GM18511 (cell line): ENCODE measurements around the gene ALX4.

Experiments
- ATAC-seq: cut with Tn5 transposase; IDR thresholded peaks from one replicate; pipeline ENCODE4 v1.9.1; 2021; ENCODE audit warnings: mild to moderate bottlenecking, moderate library complexity; ENCODE audit not compliant: unreplicated experiment

The ALX4 gene

DNA sequence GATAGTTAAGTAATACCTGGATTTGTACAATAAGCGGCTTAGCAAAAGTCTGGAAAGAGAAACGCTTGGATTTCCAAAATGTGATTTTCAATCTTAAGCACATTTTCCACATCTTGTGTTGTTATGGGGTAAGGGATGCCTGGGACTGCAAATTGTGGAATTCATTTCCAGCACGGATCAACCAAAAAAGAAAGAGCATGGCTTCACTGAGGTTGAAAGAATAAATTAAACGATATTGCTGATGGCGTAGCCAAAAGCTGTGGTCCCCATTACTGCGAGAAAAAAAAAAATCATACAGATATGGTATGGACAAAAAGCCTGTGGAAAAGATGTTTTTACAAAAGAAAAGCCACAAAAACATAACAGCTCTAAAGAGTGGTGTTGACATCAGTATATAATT lies 26.0 kb upstream of the ALX4 start:
- ATAC-seq = no peak

DNA sequence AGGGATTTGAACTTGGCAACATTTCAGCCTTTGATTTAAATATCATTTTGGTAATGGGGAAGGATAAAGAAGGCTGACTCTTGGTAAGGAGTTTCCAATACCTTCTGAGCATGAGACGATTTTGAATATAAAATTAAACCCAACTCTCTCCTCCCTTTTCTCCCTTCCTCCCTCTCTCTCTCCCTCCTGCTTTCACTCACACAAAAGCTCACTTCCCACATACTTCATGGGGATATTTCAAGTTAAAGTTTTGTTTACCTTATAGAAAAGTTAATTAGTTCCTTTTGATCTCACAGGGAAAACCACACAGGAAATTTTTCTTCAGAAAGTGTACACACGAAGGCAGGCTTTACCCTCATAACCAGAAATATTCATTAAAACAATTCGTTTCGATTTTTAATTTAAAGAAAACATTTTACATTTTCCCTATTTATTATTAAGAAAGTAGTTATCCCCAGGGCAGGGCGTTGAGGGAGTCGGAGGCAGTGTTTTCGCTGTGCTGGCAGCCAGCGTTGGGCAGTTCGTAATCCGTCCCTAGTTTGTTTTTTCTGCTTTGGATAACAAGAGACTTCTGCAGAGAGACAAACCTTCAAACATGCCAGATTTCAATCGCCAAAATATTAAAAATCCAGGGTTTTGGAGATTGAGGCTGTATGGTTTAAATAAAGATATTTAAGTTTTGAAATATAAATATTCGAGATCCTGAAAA lies 25.3 kb upstream of the ALX4 start:
- ATAC-seq = no peak

DNA sequence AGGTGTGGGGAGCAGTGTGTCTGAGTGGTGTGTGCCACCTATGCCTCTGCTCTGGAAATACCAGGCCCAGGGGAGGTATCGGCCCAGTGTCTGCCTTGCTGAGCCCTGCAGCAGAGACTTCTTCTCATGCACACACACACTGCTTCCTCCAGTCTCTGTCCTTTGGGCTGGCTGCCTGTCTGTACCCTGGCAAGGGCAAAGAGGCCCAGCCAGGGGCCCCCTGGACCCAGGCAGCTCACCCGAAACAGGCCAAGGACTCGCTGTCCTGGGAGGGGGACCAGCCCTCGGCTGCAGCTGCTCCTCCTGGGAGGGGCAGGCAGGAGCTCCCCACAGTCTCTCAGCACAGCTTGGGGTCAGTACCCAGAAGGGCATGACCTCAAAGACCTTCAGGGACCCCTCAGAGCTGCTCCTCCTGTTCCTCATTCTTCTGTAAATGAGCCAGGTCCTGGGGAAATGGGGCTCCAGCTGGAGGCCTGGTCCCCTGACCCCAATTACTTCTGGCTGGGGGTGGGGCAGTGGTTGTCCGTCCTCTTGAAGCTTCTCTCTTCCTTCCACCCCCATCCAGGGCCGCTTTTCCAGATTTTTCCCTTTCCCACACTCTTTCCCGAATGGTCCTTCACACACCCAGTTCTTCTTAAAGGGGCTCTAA lies 24.5 kb upstream of the ALX4 start:
- ATAC-seq = no peak

DNA sequence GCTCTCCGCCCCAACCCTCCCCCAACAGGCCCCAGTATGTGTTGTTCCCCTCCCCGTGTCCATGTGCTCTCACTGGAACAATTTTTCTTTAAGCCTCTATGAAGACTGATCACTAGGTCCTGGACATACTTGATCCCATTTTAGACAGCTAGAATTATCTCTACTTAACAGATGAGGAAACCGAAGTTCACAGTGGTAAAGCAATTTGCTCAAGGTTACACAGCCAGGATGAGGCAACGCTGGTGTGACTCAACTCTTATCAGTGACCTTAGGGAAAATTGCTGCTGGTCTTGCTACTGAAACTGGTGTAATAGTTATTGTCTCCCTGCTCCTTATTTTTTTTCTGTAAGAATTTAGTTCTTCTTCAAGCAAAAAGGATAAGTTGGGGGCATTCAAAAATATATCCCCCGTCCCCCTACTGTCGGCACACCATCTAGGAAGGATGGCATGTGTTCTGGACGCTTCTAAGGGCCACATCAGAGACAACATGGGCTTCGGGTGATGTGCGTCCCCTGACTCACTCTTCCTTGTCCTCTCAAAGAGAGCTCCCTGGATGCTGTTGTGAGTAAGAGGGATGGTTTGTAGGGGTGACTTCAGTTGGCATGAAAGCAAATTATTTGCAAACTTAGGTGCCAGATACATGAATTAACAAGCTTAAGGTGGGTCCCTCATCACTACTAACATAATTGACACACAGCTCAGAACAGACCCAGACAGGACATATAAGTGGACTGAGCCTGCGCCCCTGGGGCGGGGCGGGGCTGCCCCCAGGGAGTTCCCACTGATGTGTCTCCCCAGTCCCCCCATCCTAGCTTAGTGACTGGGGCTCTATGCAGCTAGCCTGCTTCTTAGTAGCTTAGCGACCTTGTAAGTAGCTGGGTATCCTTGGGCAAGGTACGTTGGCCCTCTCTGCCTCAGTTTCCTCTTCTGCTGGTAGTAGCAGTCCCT lies 23.6 kb upstream of the ALX4 start:
- ATAC-seq = no peak

DNA sequence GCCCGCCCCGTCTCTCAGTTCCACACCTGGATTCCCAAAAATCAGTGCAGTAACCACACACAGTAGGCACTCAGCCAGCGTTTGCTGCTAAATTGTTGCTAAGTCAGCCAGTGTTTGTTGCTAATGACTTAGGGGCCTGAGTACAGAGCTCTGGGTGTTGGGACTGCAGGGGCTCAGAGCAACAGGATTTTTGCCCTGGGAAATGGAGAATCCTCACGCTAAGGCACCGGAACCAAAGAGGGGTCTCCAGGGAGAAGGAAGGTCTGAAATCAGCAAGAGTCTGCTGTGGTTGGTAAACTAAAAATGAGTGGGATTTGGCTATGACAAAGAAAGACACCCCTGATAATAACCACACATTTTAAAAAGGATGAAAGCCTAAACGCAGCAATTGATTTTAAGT lies 22.7 kb upstream of the ALX4 start:
- ATAC-seq = no peak

DNA sequence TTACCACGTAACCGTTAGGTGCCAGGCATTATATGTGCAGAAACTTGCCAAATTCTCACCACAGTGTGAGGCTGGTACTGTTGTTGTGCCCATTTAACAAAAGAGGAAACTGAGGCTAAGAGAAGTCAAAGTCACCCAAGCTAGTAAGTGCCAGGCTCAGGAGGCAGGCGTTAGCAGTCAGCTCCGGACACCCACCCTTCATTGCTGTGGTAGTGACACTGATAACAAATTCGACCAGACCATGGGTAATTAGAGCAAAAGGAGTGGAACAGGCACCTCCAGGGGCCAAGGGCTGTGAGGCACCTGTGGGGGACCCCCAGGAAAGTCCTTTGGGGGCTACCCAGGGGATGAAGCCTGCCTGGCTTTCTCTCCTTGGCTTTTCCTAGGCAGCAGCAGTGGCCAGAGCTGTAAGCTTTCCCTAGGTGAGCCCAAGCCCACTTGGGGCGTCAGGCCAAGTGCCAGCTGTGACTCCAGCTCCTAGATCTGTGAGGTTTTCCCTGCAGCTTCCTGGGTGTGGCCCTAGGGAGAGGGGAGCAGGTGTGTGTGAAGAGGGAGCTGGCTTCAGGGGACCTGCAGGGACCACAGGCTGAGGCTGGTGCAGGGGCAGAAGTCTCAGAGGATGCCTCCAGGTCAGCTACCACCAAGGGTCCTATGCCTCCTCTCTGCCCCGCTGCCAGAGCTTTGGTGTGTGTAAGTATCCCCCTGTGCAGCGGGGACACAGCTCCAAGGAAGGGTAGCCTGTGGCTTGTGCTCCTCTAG lies 19.7 kb upstream of the ALX4 start:
- no peak for ATAC-seq

DNA sequence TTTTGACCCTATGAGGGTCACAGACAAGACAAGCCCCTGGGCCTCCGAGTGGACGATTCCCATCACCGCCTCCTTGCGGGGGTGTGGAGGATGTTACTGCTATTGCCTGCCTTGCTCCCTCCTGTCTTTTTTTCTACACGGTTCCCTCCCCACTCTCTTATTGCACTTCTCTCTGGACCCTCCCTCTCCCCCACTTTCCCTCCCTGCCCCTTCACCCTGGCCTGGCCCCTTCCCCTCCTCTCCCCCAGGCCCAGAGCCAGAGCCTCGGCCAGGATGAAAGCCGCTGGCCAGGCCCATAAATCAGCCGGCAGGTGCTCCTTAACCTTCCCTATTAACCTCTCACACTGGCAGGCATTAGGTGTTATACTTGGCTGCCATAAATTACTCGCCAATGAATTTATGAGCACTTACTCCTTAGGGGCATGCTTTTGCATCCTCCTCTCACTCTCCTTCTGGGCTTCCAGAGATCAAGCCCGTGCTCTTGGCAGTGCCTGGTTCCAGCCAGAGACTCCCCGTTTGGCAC lies 18.3 kb upstream of the ALX4 start:
- ATAC-seq = no peak

DNA sequence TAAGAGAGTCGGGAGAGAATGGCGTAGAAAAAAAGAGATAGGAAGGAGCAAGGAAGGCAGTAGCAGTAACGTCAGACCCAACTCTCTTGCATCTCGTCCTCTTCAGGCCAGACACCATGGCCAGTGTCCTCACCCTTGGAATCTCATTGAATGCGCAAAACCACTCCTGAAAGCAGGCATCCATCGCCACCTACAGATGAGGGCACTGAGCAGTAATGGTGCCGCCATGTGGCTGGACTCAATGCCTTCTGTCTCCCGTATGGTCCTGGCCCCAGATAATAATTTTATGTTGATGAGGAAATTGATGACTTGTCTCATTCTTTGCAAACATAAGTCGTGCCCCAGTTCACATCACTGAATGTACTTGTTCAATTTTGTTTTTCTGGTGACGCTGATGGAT lies 17.8 kb upstream of the ALX4 start:
- ATAC-seq = no peak

DNA sequence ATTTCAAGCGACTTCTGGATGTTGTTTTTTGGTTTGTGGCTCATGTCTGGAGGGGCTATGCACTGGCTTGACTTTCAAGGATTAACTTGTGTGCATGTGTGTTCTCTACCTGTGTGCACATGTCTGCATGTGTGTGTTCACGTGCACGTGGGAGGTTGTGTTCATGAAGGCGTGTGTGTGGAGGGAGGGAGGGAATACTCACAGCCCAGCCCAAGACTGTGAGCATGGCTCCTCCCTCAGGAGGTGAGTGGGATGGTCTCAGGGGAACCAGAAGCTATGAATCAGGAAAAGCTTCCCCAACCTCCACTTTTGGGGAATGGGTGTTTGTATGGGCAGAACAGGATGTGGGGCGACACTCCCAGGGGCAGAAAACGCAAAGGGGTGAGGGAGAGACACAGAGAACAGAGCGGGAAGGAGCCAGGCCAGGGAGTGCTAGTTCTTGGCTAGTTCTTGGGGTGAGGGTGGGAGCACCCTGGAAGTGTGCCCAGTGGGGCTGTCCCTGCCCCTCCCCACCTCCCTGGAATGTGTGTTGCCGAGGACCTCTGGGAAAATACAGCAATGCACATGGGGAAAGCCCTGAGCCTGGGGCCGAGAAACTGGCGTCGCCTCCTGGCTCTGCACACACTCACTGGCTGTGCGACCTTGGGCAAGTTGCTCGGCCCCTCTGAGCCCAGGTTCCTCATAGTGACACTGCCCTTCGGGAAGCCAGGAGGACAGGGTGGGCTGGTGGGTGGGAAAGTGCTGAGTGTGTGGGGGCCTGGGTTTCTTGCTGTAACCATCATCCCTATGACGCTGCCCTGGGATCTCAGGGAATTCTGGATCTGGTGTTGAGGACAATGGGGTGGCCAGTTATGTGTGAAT lies 16.9 kb upstream of the ALX4 start:
- ATAC-seq = no peak

DNA sequence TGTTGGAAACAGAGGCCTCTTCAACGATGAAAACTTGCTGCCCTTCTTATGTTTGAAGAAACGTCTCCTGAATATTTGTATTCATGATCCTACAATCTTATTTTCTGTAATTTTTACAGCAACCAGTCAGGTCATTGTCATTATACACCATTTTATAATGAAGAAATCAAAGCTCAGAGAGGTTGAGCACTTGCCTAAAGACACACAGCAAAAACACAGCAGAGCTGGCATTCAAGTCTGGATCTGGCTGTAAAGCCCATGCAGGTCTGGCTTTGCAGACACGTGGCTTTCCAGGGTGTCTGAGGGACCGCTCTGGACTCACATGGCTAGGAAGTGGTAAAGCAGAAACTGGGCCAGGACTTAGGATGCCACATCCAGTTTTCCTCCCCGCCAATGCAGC lies 15.8 kb upstream of the ALX4 start:
- no peak for ATAC-seq

DNA sequence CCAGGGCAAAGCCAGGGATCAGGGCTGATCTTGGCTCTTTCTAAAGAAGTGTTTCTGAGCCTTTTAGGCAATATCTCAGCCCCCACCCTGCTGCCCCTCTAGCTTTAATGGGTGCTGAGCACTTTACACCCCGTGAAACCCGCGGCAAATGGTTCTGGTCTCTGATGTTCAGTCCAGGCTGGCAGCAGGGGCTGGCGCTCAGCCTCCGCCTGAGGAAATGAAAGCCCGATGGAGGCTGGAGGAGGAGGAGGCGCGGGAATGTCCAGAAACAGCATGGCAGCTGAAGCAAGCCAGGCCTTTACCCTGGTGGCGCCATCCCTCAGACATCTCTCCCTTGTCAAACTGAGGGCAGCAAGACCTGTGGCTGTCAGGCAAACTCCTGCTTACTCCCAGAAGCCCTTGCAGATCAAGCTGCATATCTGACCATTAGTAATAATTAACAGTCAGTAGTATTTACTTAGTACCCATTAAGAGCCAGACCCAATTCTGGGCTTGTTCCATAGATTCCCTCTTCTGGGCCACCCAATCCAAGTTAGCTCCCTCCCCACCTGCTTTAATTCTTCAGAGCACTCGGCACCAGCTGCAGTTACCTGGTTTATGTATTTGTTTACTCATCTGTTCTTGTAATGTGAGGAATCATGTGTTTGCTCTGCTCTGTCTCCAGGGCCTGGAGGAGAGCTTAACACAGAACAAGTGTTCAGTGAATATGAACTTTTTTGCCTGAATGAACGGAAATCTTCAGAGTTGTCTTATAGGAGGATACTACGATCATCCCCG lies 15.0 kb upstream of the ALX4 start:
- no peak for ATAC-seq

DNA sequence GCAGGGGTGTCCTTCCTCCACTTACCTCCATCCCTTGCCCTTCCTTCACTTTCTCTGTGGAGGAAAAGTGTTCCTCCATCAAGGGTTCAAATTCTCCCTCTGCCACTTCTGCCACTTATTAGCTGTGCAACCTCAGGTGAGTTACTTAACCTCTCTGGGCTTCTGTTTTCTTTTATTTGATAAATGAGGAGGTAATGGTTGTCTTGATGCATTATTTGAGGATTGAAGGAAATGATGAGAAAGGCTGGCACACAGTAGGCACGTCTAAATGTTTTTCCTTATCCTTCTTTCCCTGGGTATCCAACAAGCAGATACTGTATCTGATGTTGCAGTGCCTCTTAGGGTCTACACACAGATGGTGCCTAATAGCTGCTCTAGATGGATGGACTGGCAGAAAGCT lies 14.3 kb upstream of the ALX4 start:
- no peak for ATAC-seq

DNA sequence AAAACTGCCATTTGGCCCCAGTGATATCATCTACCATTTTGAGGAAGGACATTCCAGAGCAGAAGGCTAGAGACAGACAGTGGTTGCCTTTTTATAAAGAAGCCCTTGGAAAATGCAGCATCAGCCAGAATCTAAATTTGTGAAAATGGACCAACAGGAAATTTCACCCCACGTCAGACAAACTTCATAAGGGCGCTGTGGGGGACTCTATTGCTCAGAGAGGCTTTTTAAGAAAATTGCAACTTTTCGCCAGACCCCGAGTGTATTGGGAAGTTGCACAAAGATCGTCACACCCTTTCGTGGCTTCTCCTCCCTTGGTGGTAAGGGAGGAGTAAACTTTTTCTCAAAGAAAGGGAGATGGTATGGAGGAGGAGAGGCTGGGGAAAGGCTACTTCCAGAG lies 12.3 kb upstream of the ALX4 start:
- no peak for ATAC-seq

DNA sequence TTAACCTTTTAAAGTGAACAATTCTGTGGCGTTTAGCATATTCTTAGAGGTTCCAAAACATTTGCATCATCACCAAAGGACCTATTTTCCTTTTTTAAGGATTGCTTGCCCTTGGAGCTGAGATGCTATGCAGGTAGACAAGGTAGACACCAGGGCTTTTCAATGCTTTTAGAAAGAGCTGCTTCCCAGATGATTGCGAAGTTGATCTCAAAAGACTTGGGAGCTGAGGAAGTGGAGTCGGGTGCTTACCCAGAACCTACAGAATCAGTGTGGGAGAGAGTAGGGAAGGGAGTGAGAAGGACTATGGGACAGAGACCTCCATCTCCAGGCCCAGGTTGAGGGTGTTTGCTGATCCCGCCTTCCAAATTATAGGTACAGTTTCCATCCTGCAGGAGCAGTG lies 11.1 kb upstream of the ALX4 start:
- no peak for ATAC-seq

DNA sequence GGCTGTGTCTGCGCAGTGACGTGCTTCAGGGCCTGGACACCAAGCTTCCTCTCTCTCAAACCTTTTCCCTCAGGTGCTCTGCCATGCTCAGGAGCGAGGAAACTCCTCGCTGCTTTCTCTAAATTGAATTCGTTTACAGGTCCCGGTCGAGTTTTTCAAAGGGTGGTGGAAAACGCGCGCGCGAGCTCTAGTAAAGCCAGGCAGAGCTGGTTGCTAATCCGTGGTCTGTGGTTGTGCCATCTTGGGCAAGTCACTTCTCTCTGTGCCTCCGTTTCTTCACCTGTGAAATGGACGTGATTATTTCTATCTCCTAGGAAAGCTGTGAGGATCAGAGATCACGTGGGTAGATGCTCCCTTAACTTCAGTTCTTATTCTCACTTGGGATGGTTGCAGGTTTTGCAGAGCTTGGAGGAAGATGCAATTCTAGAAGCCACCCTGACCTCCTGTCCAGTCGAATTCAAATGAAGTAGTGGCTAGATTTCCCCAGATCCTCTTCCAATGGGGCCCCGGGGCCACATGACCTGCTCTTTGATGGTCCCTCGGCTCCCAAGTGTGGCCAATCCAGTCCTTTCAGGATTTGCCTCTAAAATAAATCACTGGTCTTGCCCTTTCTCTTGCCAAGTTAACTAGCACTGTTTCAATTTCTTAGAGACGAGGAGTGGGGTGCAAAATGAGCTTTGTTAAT lies 10.5 kb upstream of the ALX4 start:
- ATAC-seq = no peak

DNA sequence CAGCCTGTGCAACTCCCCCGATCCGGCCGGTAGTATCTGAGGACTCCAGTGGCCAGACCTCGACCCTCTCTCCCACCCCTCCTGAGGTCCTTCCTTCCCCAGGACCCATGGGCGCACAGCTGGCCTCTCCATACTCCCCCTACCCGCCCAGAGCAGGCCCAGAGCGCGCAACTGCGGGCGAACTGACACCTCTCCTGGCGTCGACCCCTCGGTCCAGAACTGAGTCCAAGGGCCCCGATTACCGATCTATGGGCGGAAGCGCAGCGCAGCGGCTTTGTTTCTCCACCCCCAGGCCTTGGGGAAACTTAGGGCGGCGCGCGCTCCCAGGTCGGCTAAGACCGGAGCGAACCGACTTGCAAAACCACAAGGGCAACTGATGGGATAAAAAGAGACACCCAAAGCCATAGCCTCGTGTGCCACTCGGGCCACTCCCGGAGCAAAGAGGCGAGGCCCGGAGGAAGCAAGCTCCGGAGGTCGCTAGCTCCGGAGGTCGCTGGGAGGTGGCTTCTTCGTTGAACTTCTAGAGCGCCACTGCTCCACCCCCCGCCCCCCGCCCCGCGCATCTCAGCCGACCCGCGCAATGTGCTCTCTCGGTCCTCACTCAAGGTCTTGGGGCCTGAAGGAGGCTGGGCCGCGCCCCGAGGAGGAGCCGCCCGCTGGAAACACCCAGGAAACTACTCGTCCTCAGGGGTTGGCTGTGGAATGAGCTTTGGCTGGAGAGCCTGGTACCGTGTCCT lies 9.8 kb upstream of the ALX4 start:
- no peak for ATAC-seq

DNA sequence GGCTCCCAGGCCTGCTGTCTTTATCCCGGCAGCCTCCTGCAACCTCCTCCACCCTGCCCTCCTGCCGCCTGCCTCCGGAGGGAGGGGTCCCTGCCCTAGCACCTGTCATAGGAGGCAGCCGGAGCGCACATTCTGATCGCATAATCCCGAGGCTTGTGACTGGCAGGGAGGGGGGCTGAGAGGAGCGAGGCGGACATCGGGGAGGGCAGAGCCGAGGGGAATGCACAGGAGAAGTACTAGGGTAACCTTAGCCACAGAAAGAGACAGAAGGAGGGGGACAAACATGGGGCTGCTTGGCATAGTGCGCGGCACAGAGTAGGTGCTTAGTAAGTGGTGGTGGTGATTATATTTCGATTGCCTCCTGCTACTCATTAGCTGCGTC lies 9.2 kb upstream of the ALX4 start:
- ATAC-seq = no peak

DNA sequence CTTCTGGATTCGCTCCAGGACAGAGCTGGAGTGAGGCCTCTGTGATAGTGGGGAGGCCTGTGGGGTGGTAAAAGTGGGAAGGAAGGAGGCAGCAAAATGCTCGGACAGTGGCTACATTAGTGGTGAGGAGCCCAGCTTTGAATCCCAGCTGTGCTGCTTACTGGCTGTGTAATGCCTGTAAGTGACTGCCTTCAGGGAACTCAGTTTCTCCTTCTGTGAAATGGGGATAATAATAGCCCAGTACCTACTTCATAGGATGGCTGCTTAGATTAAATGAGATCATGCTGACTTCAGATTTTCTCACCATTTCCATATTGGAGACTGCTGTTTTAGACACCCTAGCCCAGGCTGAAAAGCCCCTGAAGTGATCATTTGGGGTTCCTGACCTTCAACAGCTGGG lies 8.4 kb upstream of the ALX4 start:
- ATAC-seq = no peak
